Hepatocyte (in vitro differentiated cells): ENCODE measurements around the gene HBQ1. TPM values are rescaled to one million over a fixed set of nuclear protein-coding genes. Genes with fewer than 3 reads are reported as not detected.

Source experiments
- DNase-seq: peaks from one replicate; pipeline ENCODE4 v3.0.0-alpha.2; 2016; ENCODE audit warnings: low spot score
- H2AFZ ChIP-seq: fragments of 200-600 bp; sonication (generic); 2 replicates; pipeline ENCODE4 v1.6.0; 2016; ENCODE audit warnings: antibody characterized with exemption, mild to moderate bottlenecking
- H3K27ac ChIP-seq: fragments of 200-600 bp; sonication (generic); 2 replicates; pipeline ENCODE4 v1.5.1; 2016; ENCODE audit warnings: mild to moderate bottlenecking
- H3K27me3 ChIP-seq: fragments of 200-600 bp; sonication (generic); 2 replicates; pipeline ENCODE4 v1.6.1; 2016
- H3K36me3 ChIP-seq: fragments of 200-600 bp; sonication (generic); replicated peaks from 2 replicates; pipeline ENCODE4 v1.5.1; 2016; ENCODE audit warnings: low read depth; ENCODE audit not compliant: insufficient read depth
- H3K4me1 ChIP-seq: fragments of 200-600 bp; sonication (generic); 2 replicates; pipeline ENCODE4 v1.5.1; 2016; ENCODE audit warnings: mild to moderate bottlenecking, moderate library complexity; ENCODE audit not compliant: insufficient read depth
- H3K4me2 ChIP-seq: fragments of 200-600 bp; sonication (generic); 2 replicates; pipeline ENCODE4 v1.6.0; 2016
- H3K4me3 ChIP-seq: fragments of 200-600 bp; sonication (generic); 2 replicates; pipeline ENCODE4 v1.5.1; 2016; ENCODE audit warnings: mild to moderate bottlenecking
- H3K79me2 ChIP-seq: fragments of 200-600 bp; sonication (generic); 2 replicates; pipeline ENCODE4 v1.6.0; 2017; ENCODE audit warnings: mild to moderate bottlenecking
- H3K9me2 ChIP-seq: fragments of 200-600 bp; sonication (generic); replicated peaks from 2 replicates; pipeline ENCODE4 v1.6.0; 2017; ENCODE audit warnings: mild to moderate bottlenecking; ENCODE audit not compliant: insufficient read depth
- H3K9me3 ChIP-seq: fragments of 200-600 bp; sonication (generic); 2 replicates; pipeline ENCODE4 v1.5.1; 2016; ENCODE audit warnings: low read depth, mild to moderate bottlenecking
- H4K20me1 ChIP-seq: fragments of 200-600 bp; sonication (generic); 2 replicates; pipeline ENCODE4 v1.6.0; 2016; ENCODE audit warnings: mild to moderate bottlenecking; ENCODE audit not compliant: insufficient read depth, poor library complexity, severe bottlenecking
- EZH2 ChIP-seq: fragments of 200-600 bp; sonication (generic); IDR thresholded peaks from 2 replicates; pipeline ENCODE4 v1.6.1; 2016; ENCODE audit warnings: antibody characterized with exemption, mild to moderate bottlenecking, borderline replicate concordance
- EZH2phosphoT487 ChIP-seq: fragments of 200-600 bp; sonication (generic); IDR thresholded peaks from one replicate; pipeline ENCODE4 v1.6.1; 2018; ENCODE audit warnings: antibody characterized with exemption, mild to moderate bottlenecking, low read depth, moderate library complexity; ENCODE audit not compliant: unreplicated experiment, severe bottlenecking
- WGBS: methylation state at CpG from one replicate; pipeline ENCODE4 v1.1.6; 2016; ENCODE audit warnings: low lambda C conversion rate; ENCODE audit errors: missing lambda C conversion rate; 5-methylcytosine and 5-hydroxymethylcytosine counted together
- polyA plus RNA-seq: library from polyadenylated mRNA; unstranded; fragments of >200 nt; fragmentation: Nextera tagmentation; extraction: Ambion mirVana; gene quantifications from 2 replicates; pipeline ENCODE4 v1.2.1, GENCODE V29; 2016
- total RNA-seq: library from RNA; depleted of rRNA; stranded (reverse); fragments of >200 nt; gene quantifications from 2 replicates; pipeline ENCODE4 v1.2.3, GENCODE V29; 2014
- TF ChIP-seq, protein P1 (sequence below): fragments of 200-600 bp; sonication (generic); IDR thresholded peaks from 2 replicates; pipeline ENCODE4 v1.5.1; 2016; ENCODE audit warnings: antibody characterized with exemption, mild to moderate bottlenecking; ENCODE audit not compliant: poor library complexity

The HBQ1 gene
- total and polyA plus RNA-seq, 2 experiments from 2014 or later, result 0.30 TPM; not detected in 1

- TF ChIP-seq, protein P1, sequence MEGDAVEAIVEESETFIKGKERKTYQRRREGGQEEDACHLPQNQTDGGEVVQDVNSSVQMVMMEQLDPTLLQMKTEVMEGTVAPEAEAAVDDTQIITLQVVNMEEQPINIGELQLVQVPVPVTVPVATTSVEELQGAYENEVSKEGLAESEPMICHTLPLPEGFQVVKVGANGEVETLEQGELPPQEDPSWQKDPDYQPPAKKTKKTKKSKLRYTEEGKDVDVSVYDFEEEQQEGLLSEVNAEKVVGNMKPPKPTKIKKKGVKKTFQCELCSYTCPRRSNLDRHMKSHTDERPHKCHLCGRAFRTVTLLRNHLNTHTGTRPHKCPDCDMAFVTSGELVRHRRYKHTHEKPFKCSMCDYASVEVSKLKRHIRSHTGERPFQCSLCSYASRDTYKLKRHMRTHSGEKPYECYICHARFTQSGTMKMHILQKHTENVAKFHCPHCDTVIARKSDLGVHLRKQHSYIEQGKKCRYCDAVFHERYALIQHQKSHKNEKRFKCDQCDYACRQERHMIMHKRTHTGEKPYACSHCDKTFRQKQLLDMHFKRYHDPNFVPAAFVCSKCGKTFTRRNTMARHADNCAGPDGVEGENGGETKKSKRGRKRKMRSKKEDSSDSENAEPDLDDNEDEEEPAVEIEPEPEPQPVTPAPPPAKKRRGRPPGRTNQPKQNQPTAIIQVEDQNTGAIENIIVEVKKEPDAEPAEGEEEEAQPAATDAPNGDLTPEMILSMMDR, result no peak
- no peak overlapping the region for H2AFZ ChIP-seq
- no peaks in the 10 kb centered on the region for H3K79me2 ChIP-seq
- H3K9me2 ChIP-seq, result no peaks in the 10 kb centered on the region
- peaks cover 11% of the 10 kb centered on the region for H3K4me1 ChIP-seq
- H3K27me3 ChIP-seq, result peaks cover 43% of the 10 kb centered on the region
- DNase-seq, result no peak
- H3K4me3 ChIP-seq, result no peak overlapping the region
- WGBS, result 80% methylated on average over 11 of the region's 11 CpGs
- H3K4me2 ChIP-seq, result no peak overlapping the region
- H3K27ac ChIP-seq, result no peak overlapping the region
- peaks cover 4% of the 10 kb centered on the region for H4K20me1 ChIP-seq
- no peaks in the 10 kb centered on the region for H3K36me3 ChIP-seq
- no peaks in the 10 kb centered on the region for H3K9me3 ChIP-seq
Measured at GRCh38 chr16:177981-178667, 2.1 kb upstream of the HBQ1 start.

GRCh38 chr16:178668-179015 is 1.6 kb upstream of the HBQ1 start:
- H3K36me3 ChIP-seq, result no peaks in the 10 kb centered on the region
- peaks cover 11% of the 10 kb centered on the region for H3K4me1 ChIP-seq
- no peaks in the 10 kb centered on the region for H3K9me3 ChIP-seq
- DNase-seq, result no peak
- TF ChIP-seq EZH2phosphoT487 (no peak), EZH2 (no peak)
- TF ChIP-seq, protein P1, result no peak
- H3K27ac ChIP-seq, result no peak overlapping the region
- H3K27me3 ChIP-seq, result peaks cover 43% of the 10 kb centered on the region
- no peak overlapping the region for H3K4me2 ChIP-seq
- H3K4me3 ChIP-seq, result no peak overlapping the region
- H2AFZ ChIP-seq, result no peak overlapping the region
- 90% methylated on average over 11 of the region's 11 CpGs for WGBS
- H4K20me1 ChIP-seq, result peaks cover 4% of the 10 kb centered on the region
- no peaks in the 10 kb centered on the region for H3K79me2 ChIP-seq
- H3K9me2 ChIP-seq, result no peaks in the 10 kb centered on the region

GRCh38 chr16:179211-180092 is 807 bp upstream of the HBQ1 start:
- no peaks in the 10 kb centered on the region for H3K79me2 ChIP-seq
- H3K9me3 ChIP-seq, result no peaks in the 10 kb centered on the region
- H3K27me3 ChIP-seq, result peaks cover 41% of the 10 kb centered on the region
- no peak for TF ChIP-seq EZH2phosphoT487
- no peak for TF ChIP-seq EZH2
- WGBS, result 87% methylated on average over 17 of the region's 17 CpGs
- no peak overlapping the region for H3K27ac ChIP-seq
- peaks cover 11% of the 10 kb centered on the region for H3K4me1 ChIP-seq
- H4K20me1 ChIP-seq, result peaks cover 4% of the 10 kb centered on the region
- no peaks in the 10 kb centered on the region for H3K9me2 ChIP-seq
- no peak overlapping the region for H3K4me3 ChIP-seq
- peak overlapping the region; percentile 96 for H3K4me2 ChIP-seq
- no peak overlapping the region for H2AFZ ChIP-seq
- H3K36me3 ChIP-seq, result no peaks in the 10 kb centered on the region
- no peak for DNase-seq
